HG02938 (cell line): Measurements from ENCODE around the gene ABCC5.

Source experiments
- ATAC-seq: cut with Tn5 transposase; IDR thresholded peaks from one replicate; pipeline ENCODE4 v1.9.1; 2021; ENCODE audit warnings: mild to moderate bottlenecking, moderate library complexity; ENCODE audit not compliant: unreplicated experiment

ABCC5 gene

DNA sequence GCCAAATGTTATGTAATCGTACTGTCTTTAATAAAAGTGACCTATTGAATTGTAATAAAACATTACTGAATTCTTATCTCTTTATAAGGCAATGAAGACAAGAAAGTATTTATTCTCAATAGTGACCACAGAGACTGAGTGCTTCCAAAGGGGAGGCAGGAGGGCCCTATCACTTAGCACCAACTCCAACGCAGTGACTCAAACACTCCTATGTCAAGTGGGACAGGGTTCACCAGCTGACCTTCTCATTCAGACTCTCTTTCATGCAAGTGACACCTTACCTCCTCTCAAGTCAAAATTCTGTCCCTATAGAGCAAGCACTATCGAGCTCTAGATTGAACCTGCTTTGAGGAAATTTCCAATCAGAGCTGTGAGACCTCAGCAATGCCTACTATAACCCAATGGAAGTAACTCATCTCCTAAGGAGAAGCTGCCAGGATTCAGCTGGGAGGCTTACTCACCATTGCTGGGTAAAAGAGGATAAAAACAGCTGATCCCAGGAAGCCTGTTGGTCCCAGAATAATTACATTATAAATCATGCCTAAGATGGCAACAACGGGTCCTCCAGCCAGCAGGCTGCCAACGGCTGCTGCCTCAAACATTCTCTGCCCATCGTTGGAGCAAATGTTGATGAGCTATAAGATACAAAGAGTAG lies 35.6 kb downstream of the ABCC5 start:
- no peak for ATAC-seq

DNA sequence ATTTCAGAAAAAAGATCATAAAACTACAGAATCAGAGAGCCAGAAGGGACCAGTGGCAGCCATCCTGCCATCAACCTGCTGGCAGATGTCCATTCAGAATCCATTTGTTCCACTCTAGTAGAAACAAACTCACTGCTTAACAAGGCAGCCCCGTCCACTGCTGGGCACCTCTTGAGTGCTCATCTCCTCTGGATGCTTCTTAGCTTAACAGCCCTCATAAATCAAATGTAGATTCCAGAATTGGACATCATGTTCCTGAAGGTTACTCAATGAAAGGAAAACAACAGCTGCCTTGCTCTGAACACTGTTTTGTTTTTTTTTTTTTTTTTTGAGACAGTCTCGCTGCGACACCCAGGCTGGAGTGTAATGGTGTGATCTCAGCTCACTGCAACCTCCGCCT lies 37.3 kb downstream of the ABCC5 start:
- ATAC-seq, result no peak

DNA sequence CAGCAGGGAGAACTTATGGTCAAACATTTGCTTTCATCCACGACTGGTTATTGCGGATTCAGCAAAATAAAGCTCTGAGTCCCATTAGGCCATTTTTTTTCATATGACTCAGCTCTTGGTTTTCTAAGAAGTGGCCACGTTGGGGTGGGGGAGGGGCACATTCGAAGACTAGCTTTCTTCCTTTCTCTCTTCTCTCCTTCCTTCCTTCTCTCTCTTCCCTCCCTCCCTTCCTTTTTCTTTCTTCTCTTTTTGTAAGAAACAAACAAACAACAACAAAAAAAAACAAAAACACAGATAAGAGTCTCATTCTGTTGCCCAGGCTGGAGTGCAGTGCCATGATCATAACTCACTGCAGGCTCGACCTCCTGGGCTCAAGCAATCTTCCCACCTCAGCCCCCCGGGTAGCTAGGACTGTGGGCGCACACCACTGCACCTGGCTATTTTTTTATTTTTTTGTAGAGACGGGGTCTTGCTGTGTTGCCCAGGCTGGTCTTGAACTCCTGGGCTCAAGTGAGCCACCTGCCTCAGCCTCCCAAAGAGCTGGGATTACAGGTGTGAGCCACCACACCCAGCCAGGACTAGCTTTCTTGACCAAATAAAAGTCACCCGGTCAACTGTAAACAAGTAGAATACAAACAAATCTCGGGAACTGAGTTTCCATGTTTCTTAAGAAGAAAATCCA lies 41.6 kb downstream of the ABCC5 start:
- ATAC-seq, result no peak

DNA sequence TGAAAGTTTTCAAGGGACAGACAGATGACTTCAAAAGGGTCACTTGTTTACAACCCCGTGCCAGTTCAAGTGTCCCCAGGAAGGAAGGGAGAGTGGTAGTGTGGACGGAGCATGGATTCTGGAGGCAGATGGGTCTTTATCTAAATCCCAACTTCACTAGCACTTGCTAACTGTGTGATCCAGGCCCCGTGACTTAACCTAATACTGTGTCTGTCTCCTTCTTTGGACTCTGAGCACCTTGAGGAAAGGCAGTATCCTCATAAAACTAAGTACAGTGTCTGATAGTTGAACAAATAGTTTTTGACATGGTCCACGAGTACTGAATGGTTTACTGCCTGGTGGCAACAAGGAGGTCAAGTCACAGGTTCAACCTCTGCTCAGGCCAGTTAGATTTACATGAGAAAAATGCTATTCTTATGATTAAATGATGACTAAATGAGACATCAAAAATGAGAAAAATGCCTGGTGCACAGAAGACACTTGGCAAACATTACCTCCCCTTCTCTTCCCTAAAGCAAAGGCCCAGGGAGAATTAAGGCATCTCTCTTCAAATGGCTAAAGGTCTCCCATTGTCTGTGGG lies 48.9 kb downstream of the ABCC5 start:
- no peak for ATAC-seq

DNA sequence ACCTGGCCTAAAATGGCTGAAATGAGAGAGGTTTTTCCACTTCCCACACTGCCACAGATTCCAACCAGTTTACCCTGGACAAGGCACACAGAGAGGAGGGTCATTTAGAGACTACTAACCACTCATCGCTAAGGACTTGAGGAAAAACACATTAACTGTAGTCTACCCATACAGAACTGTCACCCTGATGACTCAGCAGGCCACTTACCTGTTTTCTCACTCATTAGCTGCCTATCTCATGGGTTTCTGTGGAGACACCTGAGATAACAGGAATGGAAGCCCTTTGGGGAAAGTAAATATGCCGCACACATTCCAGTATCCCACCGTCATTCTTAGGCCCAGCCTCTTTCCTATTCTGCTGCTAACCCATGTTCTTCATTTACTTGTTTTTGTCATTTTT lies 50.0 kb downstream of the ABCC5 start:
- no peak for ATAC-seq

DNA sequence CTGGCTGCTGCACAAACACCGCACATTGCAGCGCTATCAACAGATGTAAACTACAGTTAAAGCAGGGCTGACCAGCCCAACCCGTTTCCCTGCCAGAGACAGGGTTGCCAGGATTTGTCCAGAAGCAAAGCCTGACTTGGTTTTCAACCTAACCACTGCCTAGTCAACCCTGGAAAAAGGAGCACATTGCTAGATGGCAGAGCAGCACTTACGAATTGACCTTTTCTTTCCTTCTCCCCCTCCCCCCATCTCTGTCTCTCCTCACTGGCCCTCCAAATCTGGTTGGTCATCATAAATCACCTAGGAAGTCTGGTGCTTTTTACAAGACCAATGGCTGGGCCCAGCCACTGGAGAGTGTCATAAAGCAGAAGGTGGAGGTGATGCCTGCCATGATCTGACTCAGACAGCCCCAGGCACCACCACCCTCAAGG lies 51.3 kb downstream of the ABCC5 start:
- no peak for ATAC-seq

DNA sequence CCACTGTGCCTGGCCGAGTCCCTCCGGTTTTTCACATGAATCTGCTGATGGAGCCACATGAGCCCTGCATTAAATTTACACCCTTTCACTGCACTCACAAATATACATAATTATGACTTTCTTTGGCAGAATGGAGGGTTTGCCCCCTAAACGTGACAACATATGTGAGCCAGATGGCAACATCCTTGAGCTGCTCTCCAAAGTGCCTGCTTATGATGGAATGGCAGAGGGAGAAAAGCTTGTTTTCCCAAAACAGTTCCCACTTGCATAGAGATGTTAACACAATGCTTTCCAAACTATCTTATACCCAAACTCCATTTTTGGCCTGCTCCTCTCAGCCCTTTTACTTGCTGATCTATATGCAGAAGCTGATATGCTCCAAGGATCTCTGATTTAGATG lies 54.9 kb downstream of the ABCC5 start:
- no peak for ATAC-seq

DNA sequence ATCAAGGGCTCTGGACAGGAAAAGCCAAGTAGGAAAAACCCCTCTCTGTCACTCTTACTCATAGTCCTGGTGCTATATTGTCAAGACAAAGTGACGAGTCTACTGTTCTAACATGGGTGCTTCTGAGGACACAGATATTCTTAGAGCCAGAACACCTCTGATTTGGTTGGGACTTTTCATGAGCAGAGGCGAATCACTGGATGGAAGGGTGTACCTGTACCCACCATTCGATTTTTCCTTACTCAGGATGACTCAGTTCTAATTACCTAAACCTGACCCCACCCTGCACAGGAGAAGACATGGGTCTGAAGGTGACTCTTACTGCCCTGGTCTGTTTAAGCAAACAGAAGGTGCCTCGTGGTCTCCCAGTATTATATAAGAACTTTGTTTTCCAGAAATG lies 58.5 kb downstream of the ABCC5 start:
- ATAC-seq, result no peak

DNA sequence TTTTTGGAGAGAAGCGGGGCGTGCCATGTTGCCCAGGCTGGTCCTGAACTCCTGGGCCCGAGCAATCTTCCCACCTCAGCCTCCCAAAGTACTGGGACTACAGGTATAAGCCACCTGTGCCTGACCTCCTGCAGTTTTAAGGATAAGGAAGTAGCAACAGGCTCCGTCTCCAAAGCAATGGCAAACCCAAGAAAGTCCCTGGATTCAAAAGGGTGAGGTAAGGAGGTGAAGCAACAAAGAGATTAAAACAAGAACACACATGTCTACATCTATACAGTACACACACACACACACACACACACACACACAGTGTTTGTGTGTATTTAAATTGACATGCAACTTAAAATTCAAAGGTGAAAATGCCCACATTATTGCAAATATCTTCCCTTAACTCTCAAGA lies 58.9 kb downstream of the ABCC5 start:
- no peak for ATAC-seq

DNA sequence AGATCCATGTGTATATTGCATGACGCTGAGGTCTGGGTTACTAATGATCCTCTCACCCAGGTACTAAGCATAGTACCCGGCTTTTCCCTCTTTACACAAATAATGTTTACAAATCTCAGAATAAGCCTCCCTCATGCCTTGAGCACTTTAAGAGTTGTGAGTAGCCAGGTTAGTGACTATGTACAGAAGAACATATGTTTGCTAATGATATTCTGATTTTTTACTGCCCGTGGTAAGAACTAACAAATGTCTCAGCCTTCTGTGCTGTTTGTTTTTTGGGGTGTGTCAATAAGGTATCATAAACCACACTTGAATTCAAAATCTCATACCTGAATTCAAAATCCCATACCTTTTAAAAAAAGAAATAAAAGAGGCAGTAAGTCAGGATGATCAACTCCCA lies 59.5 kb downstream of the ABCC5 start:
- no peak for ATAC-seq

DNA sequence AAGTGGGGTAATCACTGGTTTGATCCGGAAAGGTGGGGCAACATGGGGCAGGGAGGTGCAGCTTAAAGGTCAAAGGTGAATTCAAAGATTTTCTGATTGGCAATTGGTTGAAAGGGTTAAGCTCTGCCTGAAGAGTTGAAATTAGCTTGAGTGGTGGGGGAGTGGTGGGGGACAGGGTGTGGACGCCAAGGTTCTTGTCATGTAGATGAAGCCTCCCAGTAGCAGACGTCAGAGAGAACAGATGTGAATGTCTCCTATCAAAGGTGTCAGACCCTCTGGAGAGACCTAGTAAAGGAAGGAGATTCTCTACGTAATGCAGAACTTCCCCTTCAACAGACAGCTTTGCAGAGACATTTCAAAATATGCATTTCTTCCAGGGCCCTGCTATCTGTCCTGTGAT lies 62.8 kb downstream of the ABCC5 start:
- no peak for ATAC-seq

DNA sequence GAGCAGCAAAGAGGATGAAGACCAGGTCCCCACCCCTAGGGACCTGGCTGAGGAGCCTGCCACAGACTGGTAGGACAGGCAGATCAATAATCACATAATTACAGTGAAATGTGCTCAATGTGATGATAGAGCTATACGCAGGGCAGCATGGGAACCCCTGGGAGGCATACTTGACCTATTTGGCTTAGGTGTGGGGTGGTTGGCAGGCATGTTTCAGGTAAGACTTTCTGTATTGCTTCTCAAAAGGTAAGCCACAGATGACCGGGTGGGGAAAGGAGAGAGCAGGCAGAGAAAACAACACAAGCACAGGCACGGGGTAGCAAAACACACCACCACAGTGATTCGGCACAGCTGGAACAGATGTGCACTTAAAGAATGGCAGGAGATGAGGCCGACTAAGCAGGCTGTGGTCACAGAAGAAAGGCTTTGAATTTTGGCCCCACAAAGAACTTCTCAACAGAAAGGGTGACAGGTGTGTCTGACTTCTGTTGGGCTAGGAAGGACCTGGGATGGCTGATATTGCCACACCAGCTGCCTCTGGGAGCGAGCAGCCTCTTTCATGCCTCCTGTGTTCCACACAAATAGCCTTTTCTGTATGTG lies 64.1 kb downstream of the ABCC5 start:
- no peak for ATAC-seq

DNA sequence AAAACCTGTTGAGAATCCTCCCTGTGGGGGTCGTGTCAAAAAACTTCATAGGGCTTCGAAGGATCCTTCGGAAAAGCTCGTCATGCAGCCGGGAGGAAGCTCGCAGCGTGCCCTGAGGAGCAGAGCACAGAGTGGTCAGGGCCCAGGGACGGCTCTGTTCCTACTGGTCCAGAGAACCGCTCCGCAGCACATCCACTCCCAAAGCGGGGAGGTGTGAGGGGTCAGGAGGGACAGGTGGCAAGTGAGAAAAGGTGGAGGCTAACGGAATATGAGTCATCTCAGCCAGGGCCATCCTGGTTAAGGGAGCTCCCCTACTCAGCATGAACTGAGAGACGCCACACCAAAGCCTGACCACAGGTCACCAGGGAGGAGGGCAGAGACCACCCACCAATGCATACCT lies 66.2 kb downstream of the ABCC5 start:
- no peak for ATAC-seq

DNA sequence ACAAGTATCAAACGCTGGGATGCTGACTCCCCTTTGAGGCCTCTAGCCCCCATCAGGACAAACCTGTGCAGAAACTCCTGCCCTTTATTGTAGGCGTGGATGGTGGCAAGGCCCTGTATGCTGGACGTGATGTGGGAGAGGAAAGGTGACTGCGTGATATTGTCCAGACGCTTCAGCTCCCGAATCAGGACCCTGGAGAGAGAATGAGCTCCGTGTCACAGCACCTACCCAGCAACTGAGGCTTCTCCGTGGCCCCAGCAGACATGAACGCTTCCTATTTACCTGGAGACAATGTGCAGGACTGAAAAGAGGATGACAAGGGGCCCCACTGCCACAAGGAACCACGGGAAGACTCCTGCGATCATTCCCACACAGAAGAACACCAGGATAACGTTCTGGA lies 68.0 kb downstream of the ABCC5 start:
- no peak for ATAC-seq

DNA sequence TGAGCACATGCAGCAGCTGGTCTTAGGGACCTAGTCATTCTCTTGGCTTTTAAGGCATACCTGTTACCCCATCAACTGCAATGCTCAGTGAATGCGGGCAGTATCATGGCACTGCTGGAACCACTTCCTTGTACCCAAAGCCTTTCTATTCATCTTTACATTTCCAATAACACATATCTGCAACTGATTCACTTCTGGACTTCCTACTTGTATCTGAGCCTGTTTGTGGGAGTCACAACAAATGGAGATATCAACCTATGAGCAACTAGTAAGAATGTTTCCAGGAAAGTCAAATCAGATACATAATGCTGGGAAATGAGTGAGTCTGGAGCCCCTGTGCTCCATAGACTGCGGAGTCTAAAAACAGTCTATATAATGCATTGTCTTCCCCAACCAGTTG lies 71.6 kb downstream of the ABCC5 start:
- no peak for ATAC-seq

DNA sequence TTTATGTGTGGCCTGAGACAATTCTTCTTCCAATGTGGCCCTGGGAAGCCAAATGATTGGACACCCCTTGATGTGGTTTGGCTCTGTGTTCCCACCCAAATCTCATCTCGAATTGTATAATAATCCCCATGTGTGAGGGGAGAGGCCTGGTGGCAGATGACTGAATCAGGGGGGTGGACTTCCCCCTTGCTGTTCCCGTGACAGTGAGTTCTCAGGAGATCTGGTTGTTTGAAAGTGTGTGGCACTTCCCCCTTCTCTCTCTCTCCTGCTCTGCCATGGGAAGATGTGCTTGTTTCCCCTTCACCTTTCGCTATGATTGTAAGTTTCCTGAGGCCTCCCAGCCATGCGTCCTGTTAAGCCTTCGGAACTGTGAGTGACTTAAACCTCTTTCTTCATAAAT lies 72.9 kb downstream of the ABCC5 start:
- ATAC-seq, result no peak

DNA sequence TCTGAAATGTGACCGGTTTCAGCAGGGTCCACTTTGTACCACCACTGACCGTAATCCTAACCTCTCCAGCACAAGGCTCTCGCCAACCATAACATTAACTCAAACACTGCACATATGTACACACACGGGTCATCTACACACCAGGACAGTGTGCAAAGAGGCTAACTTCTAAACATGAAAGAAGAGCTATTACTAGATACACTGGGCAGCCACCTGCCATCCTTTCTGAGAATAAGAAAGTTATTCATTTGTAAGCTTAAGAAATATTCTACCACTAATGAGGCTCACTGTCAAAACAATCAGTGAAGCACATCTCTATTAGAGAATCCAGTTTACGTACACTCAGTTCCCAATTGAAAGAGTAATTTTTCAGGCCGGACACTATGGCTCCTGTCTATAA lies 73.9 kb downstream of the ABCC5 start:
- no peak for ATAC-seq

DNA sequence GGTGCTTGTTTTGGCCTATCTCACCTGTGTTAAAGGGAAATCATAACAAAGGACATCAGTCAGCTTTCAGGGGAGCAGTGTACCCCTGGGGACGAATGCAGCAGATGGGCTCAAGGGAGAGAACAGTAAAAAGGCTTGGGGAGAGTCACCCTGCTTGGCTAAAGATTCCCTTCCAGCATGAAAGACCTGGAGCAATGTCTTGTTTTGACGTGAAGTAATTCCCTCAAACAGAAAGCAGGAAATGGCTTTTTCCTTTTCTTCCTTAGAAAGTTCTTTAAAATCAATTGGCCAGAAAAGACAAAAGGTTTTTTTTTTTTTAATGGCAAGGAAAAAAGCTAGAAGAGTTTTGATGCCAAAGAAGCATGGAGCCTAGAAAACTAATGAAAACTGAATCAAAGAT lies 76.5 kb downstream of the ABCC5 start:
- no peak for ATAC-seq

DNA sequence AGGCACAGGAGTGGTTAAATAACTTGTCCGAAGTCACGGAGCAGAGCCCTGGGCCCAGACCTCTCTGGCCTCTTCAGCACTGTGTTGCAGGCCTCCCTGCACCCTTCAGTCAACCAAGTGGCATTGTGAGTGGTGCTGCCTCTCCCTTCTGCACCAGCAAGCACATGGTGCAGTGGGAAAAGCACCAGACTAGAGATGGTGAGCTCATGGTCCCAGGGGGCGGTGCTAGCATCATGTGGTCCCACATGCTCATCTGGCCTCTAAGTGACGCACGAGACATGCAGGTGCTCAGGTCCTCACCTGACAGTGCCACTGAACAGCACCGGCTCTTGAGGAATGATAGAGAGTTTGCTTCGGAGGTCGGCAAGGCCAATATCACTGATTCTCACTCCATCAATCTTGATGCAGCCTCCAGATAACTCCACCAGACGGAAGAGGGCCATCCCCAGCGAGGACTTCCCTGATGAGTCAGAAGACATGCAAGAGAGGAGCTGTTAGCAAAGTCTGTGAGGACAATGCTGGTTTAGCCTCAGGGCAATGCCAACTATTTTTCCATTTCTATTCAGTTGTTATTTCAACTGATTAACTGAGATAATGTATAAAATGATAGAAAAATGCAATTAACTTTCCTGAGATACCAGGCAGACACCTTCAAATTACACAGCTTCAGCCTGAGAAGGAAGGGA lies 79.9 kb downstream of the ABCC5 start:
- ATAC-seq, result no peak

DNA sequence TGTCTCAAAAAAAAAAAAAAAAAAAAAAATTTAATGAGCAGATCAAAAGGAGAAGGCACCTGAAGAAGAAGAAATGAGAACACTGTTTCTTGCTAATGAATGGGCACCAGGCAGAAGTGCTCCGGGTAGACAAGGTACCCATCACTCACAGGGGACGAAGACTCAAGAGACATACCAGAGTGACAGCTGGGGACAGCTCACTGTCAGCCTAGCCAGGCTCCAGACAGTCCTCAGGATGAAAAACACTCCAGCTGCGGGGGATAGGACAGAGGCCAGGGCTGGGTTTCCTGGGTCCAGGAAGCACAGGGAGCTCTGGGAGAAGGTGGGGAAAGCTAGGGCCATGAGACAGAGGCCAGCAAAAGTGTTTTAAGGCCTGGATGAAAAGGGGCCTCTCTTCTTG lies 84.5 kb downstream of the ABCC5 start:
- no peak for ATAC-seq

DNA sequence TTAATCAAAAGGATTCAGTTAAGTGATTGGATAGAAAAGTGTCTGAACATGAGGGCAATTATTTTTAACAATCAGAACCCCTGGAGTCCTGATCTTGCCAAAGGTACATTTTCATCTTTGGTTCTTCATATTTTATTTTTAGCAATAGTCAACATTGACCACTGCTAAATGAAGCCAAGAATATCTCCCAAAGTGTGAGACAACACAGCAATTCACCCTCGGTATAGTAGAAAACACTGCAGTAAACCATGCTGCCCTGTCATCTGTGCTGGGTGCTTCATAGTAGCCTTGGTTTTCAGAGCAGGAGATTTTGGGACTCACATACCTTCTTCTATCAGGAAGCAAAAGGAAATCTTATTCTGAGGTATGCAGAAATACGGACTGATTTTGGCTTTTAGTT lies 85.8 kb downstream of the ABCC5 start:
- ATAC-seq, result no peak

DNA sequence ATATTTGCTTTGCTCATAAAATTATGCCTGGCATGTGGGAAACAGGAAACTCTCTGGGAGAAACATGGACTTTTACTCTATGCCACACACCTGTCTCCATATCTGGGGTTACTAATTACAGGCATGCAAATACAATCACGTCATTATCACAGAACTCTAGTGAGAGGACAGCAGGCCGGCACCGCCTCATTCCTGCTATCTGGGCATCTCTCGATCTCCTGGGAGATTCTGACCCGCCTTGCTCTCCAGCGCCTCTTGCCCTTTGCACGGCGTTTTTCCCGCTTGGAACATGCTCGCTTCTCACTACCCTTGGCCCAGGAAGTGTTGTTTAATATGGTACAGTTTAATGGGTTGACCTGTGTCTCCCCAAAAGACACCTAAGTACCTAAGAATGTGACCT lies 87.6 kb downstream of the ABCC5 start:
- ATAC-seq, result no peak
